Measurements from ENCODE around the gene DHRSX. TPM values are rescaled to one million over a fixed set of nuclear protein-coding genes. Genes with fewer than 3 reads are reported as not detected.

Gene DHRSX
- total RNA-seq, 1 experiment from 2014 or later = 11.5 TPM

- Histone ChIP-seq H3K36me3 (ENCODE audit: low read depth, low read length) (no peaks in the 10 kb centered on the region), H3F3A (ENCODE audit: low read length, unreplicated experiment) (no peaks in the 10 kb centered on the region), H3K79me2 (ENCODE audit: low read length) (no peaks in the 10 kb centered on the region), H3K9ac (ENCODE audit: low read length) (no peak overlapping the region), H3K4me2 (ENCODE audit: low read length) (no peak overlapping the region), H4K20me1 (ENCODE audit: low read length) (no peaks in the 10 kb centered on the region), H3K9me3 (ENCODE audit: low read length) (no peaks in the 10 kb centered on the region), H3K9me2 (replicated peaks; ENCODE audit: low read length) (no peaks in the 10 kb centered on the region), H3K4me3 (ENCODE audit: low read length) (no peak overlapping the region), H3K27ac (ENCODE audit: low read length) (no peak overlapping the region), H2AFZ (ENCODE audit: low read length) (no peak overlapping the region), H3K4me1 (ENCODE audit: insufficient read depth, low read length) (no peaks in the 10 kb centered on the region), H3K27me3 (ENCODE audit: low read length) (peaks cover 19% of the 10 kb centered on the region)
- intact Hi-C loops (cut with micrococcal nuclease) = no loop called here
- CTCF ChIA-PET = no interaction called here
- no TSS peak for BruUV-seq (replicated peaks)
- DNase-seq (no peak), ATAC-seq (no peak)
- POLR2A ChIA-PET (ENCODE audit: unreplicated experiment) = no interaction called here
- TF ChIP-seq EZH2 (IDR thresholded peaks at IDR 0.05; ENCODE audit: low read length, unreplicated experiment) (no peak), EZH2phosphoT487 (IDR thresholded peaks at IDR 0.05; ENCODE audit: borderline replicate concordance, low read length) (no peak), CTCF (conservative IDR thresholded peaks at IDR 0.05; ENCODE audit: low read depth, low read length) (no peak)
Measured at GRCh38 chrX:2540426-2540947, 39.7 kb upstream of the DHRSX start.

GRCh38 chrX:2539586-2539985 lies 38.8 kb upstream of the DHRSX start:
- Histone ChIP-seq H3K27ac (ENCODE audit: low read length) (no peak overlapping the region), H2AFZ (ENCODE audit: low read length) (no peak overlapping the region), H3K9me2 (replicated peaks; ENCODE audit: low read length) (no peaks in the 10 kb centered on the region), H3K36me3 (ENCODE audit: low read depth, low read length) (no peaks in the 10 kb centered on the region), H3K9ac (ENCODE audit: low read length) (no peak overlapping the region), H3K4me3 (ENCODE audit: low read length) (no peak overlapping the region), H4K20me1 (ENCODE audit: low read length) (no peaks in the 10 kb centered on the region), H3K27me3 (ENCODE audit: low read length) (peaks cover 19% of the 10 kb centered on the region), H3K79me2 (ENCODE audit: low read length) (no peaks in the 10 kb centered on the region), H3K9me3 (ENCODE audit: low read length) (no peaks in the 10 kb centered on the region), H3K4me1 (ENCODE audit: insufficient read depth, low read length) (no peaks in the 10 kb centered on the region), H3K4me2 (ENCODE audit: low read length) (no peak overlapping the region), H3F3A (ENCODE audit: low read length, unreplicated experiment) (no peaks in the 10 kb centered on the region)
- CTCF ChIA-PET = no interaction called here
- ATAC-seq (no peak), DNase-seq (no peak)
- intact Hi-C loops (cut with micrococcal nuclease) = no loop called here
- TF ChIP-seq EZH2 (IDR thresholded peaks at IDR 0.05; ENCODE audit: low read length, unreplicated experiment) = no peak
- no peak for TF ChIP-seq EZH2phosphoT487 (IDR thresholded peaks at IDR 0.05; ENCODE audit: borderline replicate concordance, low read length)
- TF ChIP-seq CTCF (conservative IDR thresholded peaks at IDR 0.05; ENCODE audit: low read depth, low read length) = no peak
- POLR2A ChIA-PET (ENCODE audit: unreplicated experiment) = no interaction called here
- BruUV-seq (replicated peaks) = no TSS peak

GRCh38 chrX:2538031-2538757 lies 37.4 kb upstream of the DHRSX start:
- ChIA-PET CTCF (no interaction called here), POLR2A (ENCODE audit: unreplicated experiment) (no interaction called here)
- no peaks in the 10 kb centered on the region for H3K9me3 ChIP-seq (ENCODE audit: low read length)
- no peaks in the 10 kb centered on the region for H4K20me1 ChIP-seq (ENCODE audit: low read length)
- H3K27ac ChIP-seq (ENCODE audit: low read length) = no peak overlapping the region
- intact Hi-C loops (cut with micrococcal nuclease) = no loop called here
- no peak for DNase-seq
- BruUV-seq (replicated peaks) = no TSS peak
- no peaks in the 10 kb centered on the region for H3F3A ChIP-seq (ENCODE audit: low read length, unreplicated experiment)
- ATAC-seq = no peak
- H3K9me2 ChIP-seq (replicated peaks; ENCODE audit: low read length) = no peaks in the 10 kb centered on the region
- no peak overlapping the region for H3K9ac ChIP-seq (ENCODE audit: low read length)
- no peaks in the 10 kb centered on the region for H3K36me3 ChIP-seq (ENCODE audit: low read depth, low read length)
- H3K4me1 ChIP-seq (ENCODE audit: insufficient read depth, low read length) = no peaks in the 10 kb centered on the region
- TF ChIP-seq EZH2 (IDR thresholded peaks at IDR 0.05; ENCODE audit: low read length, unreplicated experiment) = no peak
- TF ChIP-seq CTCF (conservative IDR thresholded peaks at IDR 0.05; ENCODE audit: low read depth, low read length) = no peak
- TF ChIP-seq EZH2phosphoT487 (IDR thresholded peaks at IDR 0.05; ENCODE audit: borderline replicate concordance, low read length) = no peak
- H2AFZ ChIP-seq (ENCODE audit: low read length) = no peak overlapping the region
- no peaks in the 10 kb centered on the region for H3K79me2 ChIP-seq (ENCODE audit: low read length)
- H3K4me2 ChIP-seq (ENCODE audit: low read length) = no peak overlapping the region
- H3K27me3 ChIP-seq (ENCODE audit: low read length) = peaks cover 19% of the 10 kb centered on the region
- H3K4me3 ChIP-seq (ENCODE audit: low read length) = no peak overlapping the region

Measured in PC-3 (cell line).